GM21381 (cell line): Measurements from ENCODE around the gene STK24.
"Not testable (repeated sequence)": the region's sequence is repeated elsewhere in the genome, so short reads cannot be mapped to it uniquely, and the experiment has no call there.

Experiments
- ATAC-seq: cut with Tn5 transposase; IDR thresholded peaks from one replicate; pipeline ENCODE4 v1.9.1; 2021; ENCODE audit warnings: mild to moderate bottlenecking, moderate library complexity; ENCODE audit not compliant: unreplicated experiment

Gene STK24

DNA sequence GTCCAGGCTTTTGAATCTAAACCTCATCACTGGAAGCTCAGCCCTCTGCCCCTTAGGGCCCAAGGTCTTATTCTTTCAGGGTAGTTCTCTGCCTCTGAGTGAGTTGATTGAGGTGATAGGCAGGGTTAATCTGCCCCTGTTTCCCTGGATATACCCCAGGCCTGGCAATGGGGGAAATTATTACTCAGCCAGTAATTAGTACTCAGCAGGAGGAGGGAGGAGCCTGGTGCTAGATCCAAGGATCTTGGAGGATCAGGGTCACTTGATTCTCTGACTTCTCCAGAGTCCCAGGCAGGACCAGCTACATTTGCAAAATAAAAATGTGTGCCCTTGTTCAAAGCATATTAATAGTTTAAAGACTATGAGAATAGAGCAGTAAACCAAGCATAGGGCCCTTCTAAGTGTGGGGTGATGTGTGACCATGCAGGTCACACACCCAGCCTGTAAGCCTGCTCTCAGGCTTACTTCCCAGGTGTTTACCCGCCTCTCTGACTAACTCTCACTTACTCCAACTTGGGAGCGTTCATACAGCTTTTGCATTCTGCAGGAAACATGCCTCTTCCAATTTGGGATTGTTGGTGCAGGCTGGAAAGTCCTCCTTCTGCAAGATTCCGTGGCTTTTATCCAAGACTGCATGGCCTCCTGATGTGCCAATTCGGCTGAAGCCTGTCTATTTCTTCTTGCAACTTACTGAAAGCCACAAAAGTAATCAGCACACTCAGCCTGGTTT is 7.9 kb upstream of the STK24 start:
- no peak for ATAC-seq

DNA sequence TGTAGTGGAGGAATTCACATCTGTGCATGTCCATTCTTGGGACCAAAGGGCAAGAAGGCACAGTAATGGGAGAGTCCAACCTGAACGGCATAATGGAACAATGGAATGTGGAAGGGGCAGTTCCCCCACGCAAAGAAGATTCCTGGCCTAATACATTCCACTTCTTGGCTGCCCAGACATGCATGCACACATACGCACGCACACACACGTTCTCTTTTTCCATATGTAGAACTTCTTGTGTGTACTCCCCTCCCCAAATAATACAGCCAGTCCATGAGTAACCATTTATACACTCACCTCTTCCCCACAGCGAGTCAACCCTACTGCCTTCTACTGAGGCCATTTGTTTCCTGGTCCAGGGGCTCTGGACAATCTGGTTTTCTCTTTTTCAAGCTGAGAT is 6.0 kb upstream of the STK24 start:
- no peak for ATAC-seq

DNA sequence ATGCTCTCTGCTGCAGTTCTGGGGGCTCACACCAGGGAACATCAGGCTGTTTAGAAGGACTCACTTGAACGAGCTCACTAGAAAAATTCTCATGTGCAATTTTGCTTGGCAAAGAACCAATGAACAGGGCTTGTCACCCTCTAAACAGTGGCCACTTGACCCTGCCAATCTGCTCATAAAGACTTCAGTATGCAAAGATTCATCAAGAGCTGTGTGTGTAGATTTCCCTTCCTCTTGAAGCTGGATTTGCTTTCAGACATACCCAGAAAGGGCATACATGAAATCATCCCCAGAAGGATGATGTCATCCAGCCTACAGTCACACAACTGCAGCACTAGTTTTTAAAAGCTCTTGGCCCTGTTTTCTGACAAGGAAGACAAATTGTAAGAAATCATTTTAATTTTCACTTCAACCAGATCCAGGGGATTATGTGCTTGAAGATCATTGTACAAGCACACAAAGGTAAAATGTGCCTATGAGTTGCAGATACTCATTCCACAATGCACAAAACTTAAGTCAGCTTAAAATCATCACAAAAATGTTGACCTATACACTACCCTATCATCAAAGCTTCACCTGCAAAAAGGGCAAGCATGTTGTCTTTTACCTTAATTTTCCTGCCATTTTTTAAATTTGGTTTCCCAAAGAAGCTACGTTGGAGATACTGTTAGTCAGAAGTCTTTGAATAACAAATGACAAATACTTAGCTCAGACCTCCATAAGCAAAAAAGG is 5.2 kb upstream of the STK24 start:
- no peak for ATAC-seq

DNA sequence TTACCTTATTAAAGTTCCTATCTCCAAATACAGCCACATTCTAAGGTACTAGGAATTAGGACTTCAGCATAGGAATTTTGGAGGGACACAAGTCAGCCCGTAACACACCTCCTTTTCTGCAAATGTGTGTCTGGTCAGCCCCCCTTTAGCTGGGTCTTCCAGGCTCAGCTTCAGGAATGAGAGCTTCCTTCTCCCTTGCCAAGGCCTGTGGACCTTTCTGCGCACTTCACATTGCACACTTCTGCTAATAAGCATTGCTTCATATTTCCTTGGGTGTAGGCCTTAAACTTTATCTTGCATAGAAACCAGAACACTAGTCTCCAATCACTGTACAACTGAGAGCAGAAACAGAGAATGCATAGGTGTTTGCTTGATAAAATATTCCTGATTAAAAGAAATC is 4.5 kb upstream of the STK24 start:
- no peak for ATAC-seq

DNA sequence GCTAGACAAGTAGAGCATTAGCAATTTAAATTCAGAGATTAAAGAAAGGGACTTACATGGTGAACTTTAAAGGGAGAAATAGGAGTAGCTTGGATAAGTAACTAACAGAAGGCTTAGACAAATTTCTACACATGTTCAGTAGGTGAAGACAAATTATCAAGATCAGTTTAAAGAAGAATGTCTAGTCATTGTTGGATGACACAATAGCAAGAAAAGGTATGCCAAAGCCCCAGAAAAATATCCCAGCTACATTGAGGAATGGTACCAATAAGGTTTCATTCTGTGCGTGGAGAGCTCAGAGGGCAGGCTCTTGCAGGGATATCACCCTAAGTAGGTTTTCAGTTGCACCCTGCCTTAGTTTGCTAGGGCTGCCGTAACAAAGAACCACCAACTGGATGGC is 3.5 kb upstream of the STK24 start:
- no peak for ATAC-seq

DNA sequence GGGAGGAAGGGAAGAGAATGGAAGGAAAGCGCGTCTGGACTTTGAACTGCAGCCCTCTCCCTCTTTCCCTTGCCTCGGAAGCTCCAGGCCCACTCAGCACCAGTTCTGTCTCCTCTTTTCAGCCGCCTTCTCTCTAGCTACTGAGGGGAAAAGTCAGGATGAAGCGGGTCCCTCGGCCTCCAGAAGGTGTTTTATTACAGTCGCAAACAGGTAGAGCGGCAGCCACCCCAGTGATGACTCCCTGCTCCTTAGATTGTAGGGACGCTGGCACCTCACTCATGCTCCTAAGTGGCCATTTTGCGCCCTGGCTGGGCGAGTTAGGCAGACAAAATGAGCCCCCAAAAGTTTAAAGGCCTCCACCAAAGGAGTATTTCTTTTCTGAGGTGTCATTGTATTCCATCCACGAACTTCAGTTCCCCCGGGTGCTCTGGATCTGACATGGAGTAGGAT is 954 bp upstream of the STK24 start:
- ATAC-seq = no peak

DNA sequence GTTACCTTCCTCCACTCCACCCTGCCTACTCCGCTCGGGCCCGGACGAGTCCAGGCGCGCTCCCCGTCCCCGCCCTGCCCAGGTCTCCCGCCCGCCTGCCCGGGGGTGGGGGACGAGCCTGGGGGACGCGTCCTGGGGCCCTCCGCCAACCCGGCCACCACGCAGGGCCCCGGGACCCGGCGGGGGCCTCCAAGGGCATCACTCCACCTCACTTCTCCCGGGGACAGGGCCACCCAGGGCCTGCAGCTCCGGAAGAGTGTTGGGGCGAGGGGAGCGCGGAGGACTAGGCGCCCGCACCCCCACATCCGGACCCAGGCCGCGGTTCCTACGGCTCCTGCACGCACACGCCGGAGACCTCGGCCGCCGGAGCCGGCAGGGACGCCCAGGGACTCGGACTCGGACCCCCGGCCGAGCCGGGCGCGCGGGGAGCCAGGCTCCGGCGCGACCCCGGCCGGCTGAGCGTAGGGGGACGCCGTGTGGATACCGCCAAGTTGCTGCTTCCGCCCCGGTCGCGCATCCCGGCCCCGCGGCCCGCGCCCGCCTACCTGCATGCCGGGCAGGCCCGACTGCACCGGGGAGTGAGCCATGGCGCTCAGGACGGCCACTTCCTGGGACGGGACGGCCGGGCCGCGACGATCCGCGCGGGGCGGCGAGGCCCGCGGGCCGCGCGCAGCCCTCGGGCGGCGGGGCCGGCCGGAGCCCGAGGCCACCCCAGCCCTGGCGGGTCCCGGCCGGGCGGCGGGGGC is 534 bp downstream of the STK24 start:
- ATAC-seq = peak; percentile 25

DNA sequence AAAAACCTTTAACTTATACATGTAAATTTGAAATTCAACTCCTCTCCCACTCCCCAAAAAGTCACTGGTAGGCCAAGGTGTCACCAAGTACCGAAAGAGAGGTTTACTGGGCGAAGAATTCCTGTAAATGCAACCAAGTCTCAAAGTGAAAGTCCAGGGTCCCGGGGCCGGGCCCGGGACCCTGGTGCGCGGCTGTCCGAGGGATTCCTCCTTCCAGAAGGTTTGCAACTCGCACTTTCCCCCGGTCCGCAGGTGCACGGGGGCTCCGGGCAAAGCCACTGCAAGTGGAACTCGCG is 1.1 kb downstream of the STK24 start:
- ATAC-seq = no peak

DNA sequence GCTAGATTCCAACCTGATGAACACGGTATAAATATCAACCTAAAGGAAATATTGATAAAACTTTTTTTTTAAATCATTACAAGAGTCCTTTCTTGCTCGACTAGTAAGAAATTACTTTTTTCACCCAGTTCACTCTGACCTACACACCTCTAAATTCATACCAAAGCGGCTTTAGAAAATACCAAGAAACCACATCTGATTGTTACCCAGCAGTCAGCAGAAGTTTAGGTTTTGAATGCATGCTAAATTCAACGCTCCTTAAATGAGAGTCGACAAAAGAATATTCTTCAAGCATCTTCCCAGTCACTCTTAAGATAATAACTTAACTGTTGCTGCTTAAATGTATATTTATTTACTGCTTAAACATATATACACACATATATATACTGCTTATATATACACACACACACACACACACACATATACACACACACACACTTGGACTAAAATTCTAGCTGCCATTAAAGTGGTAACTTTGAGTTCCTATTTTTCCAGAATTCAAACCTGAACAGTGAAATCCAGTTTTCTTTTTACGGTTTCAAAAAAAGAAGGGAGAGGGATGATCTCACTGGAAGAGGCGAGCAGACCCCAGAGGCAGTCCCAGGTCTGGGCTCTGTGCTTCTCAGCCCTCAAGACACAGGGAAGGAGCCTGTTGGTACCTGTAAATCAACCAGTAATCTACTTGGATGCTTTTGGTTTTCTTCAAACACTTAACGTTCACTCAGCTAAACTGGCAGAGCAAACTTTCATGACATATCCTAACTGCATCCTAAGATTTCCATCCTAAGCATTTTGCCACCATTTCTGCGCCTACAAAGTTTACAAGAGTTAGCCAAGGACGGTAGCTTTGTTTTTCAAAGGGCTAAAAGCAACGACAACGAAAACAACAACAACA is 1.7 kb downstream of the STK24 start:
- no peak for ATAC-seq

DNA sequence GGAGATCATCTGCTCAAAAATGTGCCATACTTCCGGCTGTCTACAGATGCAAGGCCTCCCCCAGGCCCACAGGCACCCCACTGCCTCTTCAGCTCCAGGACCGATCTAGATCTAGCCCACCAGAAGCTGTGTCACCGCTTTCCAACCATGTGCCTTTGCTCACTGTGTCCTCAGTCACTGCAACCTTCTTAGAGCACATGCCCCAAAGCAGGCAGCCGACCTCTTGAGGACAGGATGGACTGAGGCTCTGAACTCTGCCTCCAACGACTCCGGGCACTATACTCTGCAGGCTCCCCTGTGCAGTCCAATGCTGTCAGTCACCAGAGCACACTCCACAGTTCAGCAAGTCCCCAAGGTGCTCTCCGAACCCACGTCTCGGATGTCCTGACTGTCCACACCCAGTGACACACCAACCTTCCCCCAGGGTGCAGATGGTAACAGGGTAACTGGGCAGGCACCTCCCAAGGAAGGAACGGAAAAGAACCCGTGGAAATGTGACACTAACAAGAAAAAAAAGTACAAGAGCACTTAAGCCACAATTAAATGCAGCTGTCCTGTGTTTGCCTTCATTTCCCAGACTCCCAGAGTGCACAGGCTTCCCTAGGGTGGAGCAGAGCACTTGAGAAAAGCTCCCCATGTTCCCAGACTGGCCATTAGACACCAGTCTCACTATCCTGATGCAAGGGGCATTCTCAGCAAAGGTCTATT is 4.8 kb downstream of the STK24 start:
- ATAC-seq = no peak

DNA sequence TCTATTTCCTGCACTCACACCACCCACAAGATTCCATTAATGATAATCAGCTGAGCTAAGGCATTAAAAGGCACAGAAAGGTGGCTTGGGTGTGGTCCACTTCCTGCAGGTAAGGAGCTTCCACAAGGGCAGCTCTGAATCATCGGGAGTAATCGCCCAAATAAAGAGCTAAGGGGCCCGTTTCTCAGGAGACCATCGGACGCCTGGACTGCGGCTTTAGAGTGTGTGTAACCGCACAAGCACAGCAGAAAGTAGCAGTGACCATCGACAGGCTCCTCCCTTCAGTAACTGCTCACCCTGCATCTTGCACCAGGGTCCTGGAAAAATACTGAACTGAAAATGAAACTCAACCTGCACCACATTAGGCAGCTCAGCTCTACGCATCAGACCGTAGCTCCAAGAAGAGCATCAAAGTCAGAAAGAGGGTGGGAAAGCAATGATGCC is 6.0 kb downstream of the STK24 start:
- peak; percentile 82 for ATAC-seq

DNA sequence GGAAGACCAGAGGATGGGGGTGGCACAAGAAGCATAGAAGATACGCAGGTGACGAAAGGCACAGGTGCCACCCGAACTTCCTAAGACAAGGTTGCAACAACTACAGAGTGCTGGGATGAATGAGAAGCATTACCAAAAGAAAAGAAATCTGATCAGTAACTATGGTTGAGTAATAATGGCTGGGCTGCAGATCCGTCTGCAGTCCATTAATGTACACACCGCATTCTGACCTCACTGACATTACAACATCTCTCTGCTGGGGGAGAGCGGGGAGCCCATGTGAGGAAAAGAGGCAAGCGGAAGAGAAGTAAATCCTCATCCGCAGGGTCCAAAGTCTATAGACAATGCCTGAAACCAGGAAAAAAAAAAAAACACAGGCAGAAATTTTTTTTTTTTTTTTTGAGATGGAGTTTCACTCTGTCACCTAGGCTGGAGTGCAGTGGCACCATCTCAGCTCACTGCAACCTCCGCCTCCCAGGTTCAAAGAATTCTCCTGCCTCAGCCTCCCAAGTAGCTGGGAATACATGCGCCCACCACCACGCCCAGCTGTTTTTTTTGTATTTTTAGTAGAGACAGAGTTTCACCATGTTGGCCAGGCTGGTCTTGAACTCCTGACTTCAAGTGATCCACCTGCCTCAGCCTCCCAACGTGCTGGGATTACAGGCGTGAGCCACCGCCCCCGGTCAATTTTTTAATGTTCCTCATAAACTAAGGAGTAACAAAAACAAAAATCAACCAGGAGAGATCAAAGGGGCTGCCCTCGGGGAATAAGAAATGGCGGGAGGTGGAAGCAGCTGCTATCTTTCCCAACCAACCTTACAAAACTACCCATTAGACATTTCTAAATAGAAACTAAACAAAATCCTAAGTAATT is 7.2 kb downstream of the STK24 start:
- ATAC-seq = not testable (repeated sequence)

DNA sequence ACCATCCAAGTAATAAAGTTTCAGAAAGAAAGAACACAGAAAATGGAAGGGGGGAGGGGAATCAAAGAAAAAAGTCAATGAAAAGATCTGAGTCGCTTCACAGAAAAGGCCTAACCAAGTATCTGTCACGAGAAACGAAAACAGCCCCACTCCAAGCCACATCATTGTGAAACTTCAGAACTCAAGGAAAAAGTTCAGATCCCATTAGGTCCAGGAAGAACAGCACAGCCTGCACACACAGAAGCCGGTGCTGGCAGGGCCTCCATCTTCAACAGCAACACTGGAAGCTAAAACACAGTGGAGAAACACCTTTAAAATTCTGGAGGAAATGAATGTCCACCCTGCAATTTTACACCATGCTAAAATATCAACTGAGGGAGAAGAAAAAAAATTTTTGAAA is 8.0 kb downstream of the STK24 start:
- ATAC-seq = no peak

DNA sequence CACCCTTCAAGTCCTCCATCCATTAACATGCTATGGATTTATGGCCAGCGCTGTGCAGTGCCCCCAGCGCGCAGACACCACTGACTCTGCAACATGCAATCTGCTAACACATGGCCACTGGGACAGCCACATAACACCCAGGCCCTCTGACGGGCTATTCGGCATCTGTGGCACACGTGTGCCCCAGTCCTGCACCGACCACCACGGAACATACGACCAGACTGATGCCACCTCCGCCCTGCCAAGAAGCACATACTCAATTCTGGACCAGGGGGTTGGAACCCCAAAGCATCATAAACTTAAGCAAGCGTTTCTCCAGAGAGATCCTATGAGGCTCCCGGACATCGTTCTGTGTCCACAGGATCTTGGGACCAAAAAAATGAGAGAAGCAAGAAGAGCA is 9.8 kb downstream of the STK24 start:
- ATAC-seq = no peak

DNA sequence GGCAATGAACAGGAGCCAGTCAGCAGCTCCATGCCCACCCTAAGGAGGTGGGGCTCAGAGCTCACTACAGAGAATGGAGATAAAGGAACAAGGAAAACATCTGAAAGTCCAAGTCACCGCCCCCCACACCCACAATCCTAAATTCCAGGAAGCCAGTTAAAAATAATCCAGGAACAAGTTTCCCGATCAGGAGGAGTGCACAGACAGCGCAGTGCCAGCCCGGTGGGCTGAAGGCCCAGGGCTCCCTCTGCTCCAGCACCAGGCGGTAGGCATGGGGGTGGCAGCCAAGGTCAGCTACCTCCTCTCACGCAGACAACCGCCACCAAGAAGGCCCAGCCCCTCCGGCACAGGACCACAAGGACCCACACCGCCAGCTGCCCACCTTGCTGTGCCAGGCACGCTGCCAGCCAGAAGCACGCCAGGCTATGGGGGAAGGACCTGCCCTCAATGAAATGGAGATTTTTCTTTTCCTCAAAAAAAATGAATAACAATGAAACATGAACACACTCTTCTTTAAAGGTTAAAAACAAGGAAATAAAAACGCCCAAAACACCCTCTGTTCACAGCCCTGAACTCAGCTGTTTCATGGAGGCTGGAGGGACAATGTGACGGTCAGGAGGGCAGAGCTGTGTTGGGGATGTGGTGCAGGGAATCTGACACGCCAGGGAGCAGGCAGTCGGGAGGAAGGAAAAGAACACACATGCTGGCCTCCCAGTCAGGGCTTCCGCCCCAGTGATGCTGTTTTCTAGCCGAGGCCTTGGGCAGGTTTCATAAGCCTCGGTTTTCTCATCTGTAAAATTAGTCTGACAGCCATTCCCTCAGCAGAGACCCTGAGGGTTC is 11.0 kb downstream of the STK24 start:
- no peak for ATAC-seq

DNA sequence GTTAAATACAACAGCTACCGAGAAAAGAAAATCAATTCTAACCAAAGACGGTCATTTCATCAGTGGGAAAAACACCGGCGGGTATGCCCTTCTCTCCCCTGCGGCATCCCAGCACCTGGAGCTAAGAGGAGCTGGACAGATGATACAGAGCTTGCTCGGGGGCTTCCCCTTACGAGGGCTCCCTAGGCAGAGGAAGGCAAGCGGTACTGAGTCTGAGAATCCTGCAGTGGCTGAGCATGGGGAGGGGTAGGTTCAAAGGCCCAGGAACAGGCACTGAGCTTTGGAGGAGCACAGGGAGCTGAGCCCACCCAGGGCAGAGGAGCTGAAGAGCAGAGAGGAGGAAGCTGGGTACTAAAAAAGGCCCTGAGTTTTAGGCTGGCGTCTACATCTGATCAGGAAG is 12.7 kb downstream of the STK24 start:
- no peak for ATAC-seq

DNA sequence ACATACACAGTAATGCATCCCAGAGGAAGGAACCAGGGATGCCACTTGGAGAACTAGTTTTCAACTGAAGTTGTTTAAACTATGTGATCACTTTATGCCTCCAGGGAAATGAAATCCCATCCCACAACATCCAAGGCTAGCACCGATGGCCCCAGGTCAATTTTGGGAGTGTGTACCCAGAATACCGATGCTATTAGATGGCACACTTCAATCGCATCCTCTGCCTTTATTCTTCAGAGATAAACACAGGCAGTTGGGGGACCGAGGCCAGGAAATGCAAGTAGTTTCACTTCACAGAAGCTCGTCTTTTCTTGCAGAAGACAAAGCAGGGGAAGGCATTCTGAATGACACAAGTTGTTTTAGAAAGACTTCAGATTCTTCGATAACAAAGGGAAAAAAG is 13.8 kb downstream of the STK24 start:
- ATAC-seq = peak; percentile 52

DNA sequence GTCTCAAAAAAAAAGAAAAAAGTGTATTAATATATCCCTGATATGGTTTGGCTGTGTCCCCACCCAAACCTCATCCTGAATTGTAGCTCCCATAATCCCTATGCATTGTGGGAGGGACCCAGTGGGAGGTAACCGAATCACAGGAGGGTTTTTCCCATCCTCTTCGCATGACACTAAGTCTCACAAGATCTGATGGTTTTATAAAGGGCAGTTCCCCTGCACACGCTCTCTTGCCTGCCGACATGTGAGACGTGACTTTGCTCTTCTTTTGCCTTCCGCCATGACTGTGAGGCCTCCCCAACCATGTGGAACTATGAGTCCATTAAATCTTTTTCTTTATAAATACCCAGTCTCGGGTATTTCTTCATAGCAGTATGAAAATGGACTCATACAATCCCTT is 17.7 kb downstream of the STK24 start:
- ATAC-seq = no peak
